KG1 (cell line): ENCODE data around the gene GKN2.
"Not testable (repeated sequence)": the region's sequence is repeated elsewhere in the genome, so short reads cannot be mapped to it uniquely, and the experiment has no call there.

Experiments
- DNase-seq: peaks from one replicate; lab custom pipeline; 2025; lab: John Stamatoyannopoulos, UW

GKN2 gene

DNA sequence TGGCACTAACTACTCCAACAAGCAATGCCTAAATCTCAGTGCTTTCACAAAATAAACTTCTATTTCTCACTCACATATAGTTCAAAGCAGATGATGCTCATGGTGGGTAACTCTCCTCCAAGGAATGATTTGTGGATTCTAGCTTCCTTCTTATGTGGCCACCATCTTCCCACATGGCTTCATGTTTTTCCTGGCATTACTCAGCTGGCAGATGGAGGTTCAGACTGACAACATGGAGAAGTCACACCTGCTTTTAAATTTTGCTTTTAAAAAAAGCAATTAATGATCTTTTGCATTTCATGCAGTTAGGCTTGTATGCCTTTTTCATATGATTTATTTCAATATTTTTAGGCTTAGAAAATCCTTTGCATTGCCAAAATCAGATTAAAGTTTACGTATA lies 6.3 kb upstream of the GKN2 start:
- no peak for DNase-seq

- DNase-seq: not testable (repeated sequence)
These were observed 2.7 kb upstream of the GKN2 start for GRCh38 chr2:68955432-68955831.

DNA sequence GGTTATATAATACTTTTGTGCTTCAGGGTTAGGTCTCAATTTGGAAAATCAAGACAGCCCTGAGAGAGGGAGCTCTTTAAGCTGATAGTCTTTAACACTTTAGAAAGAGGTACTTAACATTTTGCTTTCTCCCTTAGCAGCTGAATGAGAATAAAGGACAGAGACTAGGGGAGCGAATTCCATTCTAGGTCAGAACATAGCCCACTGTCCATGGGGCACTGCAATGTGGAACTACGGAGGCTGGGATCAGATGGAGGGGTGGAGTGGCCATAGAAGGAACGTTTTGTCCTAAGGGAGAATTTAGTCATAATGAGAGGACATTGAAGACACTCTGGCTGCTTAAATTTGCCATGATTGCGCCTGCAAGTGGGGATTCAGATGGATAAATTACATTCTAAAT lies 794 bp downstream of the GKN2 start:
- no peak for DNase-seq

GRCh38 chr2:68948710-68949109 lies 4.0 kb downstream of the GKN2 start:
- no peak for DNase-seq

GRCh38 chr2:68946117-68946516 lies 6.6 kb downstream of the GKN2 start:
- DNase-seq: no peak

GRCh38 chr2:68943581-68944568 lies 8.8 kb downstream of the GKN2 start:
- DNase-seq: peak; percentile 53

DNA sequence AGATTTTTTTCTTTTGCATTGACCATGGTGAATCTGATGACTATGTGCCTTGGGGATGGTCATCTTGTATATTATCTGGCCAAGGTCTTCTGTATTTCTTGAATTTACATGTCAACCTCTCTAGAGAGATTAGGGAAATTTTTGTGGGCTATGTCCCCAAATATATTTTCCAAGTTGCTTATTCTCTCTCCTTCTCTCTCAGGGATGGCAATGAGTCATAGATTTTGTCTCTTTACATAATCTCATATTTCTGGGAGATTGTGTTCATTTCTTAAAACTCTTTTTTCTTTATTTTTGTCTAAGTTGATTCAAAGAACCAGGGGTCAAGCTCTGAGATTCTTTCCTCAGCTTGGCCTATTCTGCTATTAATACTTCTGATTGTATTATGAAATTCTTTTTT lies 9.9 kb downstream of the GKN2 start:
- DNase-seq: no peak

- DNase-seq: no peak
These were observed 12.3 kb downstream of the GKN2 start for GRCh38 chr2:68940369-68940768.

GRCh38 chr2:68939962-68940361 lies 12.7 kb downstream of the GKN2 start:
- DNase-seq: no peak

DNA sequence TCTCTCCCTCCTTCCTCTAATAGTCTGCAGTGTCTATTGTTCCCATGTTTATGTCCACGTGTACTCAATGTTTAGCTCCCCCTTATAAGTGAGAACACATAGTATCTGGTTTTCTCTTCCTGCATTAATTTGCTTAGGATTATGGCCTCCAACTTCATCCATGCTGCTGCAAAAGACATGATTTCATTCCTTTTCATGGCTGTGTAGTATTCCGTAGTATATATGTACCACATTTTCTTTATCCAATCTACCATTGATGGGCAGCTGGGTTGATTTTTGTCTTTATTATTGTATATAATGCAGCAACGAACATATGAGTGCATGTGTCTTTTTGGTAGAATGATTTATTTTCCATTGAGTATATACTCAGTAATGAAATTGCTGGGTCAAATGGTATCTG lies 13.8 kb downstream of the GKN2 start:
- no peak for DNase-seq

DNA sequence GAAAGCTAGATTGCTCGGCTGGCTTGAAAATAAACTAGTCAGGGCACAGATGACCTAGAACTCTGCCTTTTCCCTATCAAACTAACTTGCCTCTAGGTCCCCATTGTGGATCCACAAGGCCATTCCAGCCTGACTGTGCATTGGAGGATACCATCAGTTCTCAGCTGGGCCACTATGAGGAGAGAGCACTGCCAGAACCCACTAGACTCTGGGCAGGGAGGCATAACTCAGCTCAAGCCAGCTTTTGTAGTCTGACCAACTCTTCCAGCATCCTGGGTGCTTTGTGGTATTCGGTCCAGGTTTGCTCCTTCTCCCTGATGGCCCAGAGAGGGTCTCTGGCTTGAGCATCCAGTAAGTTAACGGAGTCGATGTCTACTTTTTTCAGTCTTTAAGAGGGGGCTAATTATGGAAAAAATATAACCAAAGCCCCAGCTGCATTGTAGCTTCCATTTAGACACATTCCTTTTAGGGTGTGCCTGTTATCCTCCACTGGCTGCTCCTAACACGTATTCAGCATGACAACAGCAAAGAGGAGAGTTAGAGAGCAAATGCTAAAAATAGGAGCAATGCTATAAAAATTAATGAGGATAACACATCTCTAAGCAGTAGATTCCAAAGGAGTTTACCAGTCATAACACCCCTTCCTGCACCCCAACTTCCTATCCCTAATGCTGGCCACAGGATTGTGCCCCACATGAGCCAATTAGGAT lies 15.2 kb downstream of the GKN2 start:
- DNase-seq: no peak

GRCh38 chr2:68936889-68937288 lies 15.8 kb downstream of the GKN2 start:
- no peak for DNase-seq

GRCh38 chr2:68936427-68936826 lies 16.3 kb downstream of the GKN2 start:
- no peak for DNase-seq

- no peak for DNase-seq
These were observed 17.2 kb downstream of the GKN2 start for GRCh38 chr2:68935471-68935870.

DNA sequence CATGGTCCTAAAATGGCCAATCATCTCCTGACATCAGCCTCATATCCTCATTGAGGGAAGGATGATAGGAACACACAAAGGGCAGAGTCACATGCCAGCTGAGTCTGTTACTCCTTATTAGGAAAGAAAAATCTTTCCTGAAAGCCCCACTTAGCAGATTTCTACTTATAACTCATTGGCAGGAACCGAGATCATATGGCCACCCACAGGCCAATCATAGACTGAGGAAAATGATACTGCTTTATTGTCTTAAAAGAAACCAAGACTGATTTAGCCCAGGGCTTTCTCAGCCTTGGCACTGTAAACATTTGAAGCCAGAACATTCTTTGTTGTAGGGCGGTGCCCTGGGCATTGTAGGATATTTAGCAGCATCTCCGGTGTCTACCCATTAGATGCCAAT lies 18.7 kb downstream of the GKN2 start:
- no peak for DNase-seq

DNA sequence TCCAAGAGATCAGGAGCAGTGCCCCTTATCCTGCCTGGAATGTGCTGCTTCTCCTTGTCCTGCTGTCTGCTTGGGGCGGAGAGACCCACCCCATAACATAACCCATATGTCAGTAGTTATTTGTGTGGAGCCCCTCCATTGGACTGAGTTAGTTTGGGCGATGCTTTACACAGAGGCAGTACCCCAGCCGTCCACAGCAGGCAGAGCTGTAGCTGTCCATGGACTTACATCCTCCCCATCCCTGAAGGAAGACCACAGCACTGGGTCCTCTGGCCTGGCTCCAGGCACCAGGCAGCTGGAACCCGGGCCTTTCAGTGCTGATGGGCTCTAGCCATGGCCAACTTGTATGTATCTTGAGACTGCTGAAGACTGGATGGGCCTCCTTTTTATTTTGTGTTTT lies 20.3 kb downstream of the GKN2 start:
- no peak for DNase-seq

DNA sequence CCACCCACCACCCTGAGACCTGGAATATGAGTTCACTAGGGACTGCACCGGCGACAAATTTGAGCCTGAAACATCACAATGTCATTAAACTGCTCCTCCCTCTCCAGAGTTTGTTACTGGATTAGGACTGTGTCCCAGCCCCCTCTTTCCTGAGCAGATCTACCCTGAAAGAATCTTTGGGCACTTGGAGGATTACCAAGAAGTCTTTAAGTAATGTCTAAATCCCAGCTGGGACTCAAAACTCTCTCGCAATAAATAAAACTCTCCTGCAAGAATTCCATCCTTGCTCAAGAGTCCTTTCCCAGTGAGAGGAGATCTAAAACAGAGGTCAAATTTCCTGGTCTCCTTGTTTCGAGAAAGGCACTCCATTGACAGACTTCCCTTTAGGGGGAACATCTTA lies 20.9 kb downstream of the GKN2 start:
- no peak for DNase-seq

DNA sequence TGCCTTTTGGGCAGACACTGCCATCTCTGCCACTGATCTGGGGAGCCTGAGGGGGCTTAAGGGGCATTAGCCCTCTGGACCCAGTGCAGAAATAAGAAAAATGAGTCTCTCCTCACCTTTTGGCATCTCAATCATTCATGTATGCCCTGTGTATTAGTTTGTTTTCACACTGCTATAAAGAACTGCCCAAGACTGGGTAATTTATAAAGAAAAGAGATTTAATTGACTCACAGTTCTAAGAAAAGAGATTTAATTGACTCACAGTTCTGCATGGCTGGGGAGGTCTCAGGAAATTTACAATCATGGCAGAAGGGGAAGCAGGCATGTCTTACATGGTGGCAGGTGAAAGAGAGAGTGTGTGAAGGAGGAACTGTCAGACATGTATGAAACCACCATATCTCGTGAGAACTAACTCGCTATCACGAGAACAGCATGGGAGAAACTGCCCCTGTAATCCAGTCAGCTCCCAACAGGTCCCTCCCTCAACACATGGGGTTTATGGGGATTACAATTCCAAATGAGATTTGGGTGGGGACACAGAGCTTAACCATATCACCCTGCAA lies 21.5 kb downstream of the GKN2 start:
- no peak for DNase-seq

GRCh38 chr2:68926796-68927195 lies 25.9 kb downstream of the GKN2 start:
- no peak for DNase-seq

- no peak for DNase-seq
These were observed 27.3 kb downstream of the GKN2 start for GRCh38 chr2:68925295-68925896.

- no peak for DNase-seq
These were observed 31.0 kb downstream of the GKN2 start for GRCh38 chr2:68921646-68922045.

DNA sequence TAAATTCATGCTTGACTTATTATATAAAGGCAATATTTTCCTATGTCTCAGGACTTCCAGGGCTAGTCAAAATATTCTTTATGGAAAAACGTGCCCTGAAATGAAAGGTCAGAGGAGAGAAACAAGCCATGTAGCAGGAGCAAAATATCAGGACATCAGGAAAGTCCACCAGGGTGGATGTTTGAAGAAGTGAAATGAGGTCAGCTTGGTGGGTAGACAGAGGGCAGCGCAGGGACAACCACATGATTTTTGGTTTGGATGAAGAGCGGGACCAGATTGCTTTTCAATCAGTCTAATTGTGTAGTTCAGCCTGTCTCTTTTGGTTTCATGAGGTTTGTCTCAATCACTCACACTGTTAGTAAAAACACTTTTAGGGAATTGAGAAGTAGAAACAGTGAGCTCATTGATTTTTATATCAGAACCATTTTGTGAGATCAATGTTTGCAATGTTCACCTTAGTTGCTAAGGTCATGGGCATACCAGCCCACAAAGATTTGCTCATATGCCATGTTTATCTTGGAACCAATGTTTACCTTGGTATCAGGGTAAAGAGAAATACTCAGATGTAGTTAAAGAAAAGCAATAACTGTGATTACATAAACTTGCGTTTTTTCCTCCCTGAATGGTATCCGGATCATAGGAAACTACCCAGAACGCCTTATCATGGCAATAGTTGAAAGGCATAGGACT lies 32.1 kb downstream of the GKN2 start:
- no peak for DNase-seq
